ENCODE results near the gene SIGLEC7.

Gene SIGLEC7

GRCh38 chr19:51119101-51119500 lies 23.0 kb upstream of the SIGLEC7 start:
- no peak for DNase-seq

- DNase-seq = no peak
Observed at GRCh38 chr19:51119611-51120010, 22.5 kb upstream of the SIGLEC7 start.

- DNase-seq = no peak
Observed at GRCh38 chr19:51120160-51120559, 21.9 kb upstream of the SIGLEC7 start.

- DNase-seq = no peak
Observed at GRCh38 chr19:51121257-51121656, 20.8 kb upstream of the SIGLEC7 start.

GRCh38 chr19:51122112-51122981 lies 19.8 kb upstream of the SIGLEC7 start:
- no peak for DNase-seq

- DNase-seq = peak; percentile 70
Observed at GRCh38 chr19:51123381-51123800, 18.7 kb upstream of the SIGLEC7 start.

- no peak for DNase-seq
Observed at GRCh38 chr19:51123802-51124201, 18.3 kb upstream of the SIGLEC7 start.

- DNase-seq = no peak
Observed at GRCh38 chr19:51124216-51124615, 17.9 kb upstream of the SIGLEC7 start.

- no peak for DNase-seq
Observed at GRCh38 chr19:51124729-51125128, 17.4 kb upstream of the SIGLEC7 start, which contains the start of gene SIGLEC9. Gene SIGLEC9 (plus strand): TSS chr19:51124906. CDS start chr19:51124975, 69 bp downstream.

- no peak for DNase-seq
Observed at GRCh38 chr19:51125421-51126075, 16.6 kb upstream of the SIGLEC7 start.

GRCh38 chr19:51127032-51127431 lies 15.1 kb upstream of the SIGLEC7 start:
- DNase-seq = no peak

- DNase-seq = no peak
Observed at GRCh38 chr19:51127755-51128154, 14.3 kb upstream of the SIGLEC7 start.

- no peak for DNase-seq
Observed at GRCh38 chr19:51128227-51128626, 13.9 kb upstream of the SIGLEC7 start.

GRCh38 chr19:51129716-51130115 lies 12.4 kb upstream of the SIGLEC7 start:
- DNase-seq = no peak

- DNase-seq = peak; percentile 25
Observed at GRCh38 chr19:51131780-51132680, 10.1 kb upstream of the SIGLEC7 start.

GRCh38 chr19:51135004-51135403 lies 7.1 kb upstream of the SIGLEC7 start:
- no peak for DNase-seq

GRCh38 chr19:51135986-51136762 lies 5.9 kb upstream of the SIGLEC7 start:
- DNase-seq = no peak

- DNase-seq = no peak
Observed at GRCh38 chr19:51136851-51137551, 5.1 kb upstream of the SIGLEC7 start.

- DNase-seq = no peak
Observed at GRCh38 chr19:51137792-51138425, 4.2 kb upstream of the SIGLEC7 start.

GRCh38 chr19:51138549-51138979 lies 3.5 kb upstream of the SIGLEC7 start:
- no peak for DNase-seq
